Measurements from ENCODE around the gene OR5H2.

The OR5H2 gene

GRCh38 chr3:98322101-98322500, 39.8 kb downstream of the OR5H2 start:
- Mint-ChIP-seq H3K27me3 (peaks cover 2% of the 10 kb centered on the region), H3K4me1 (no peaks in the 10 kb centered on the region), H3K4me3 (no peak overlapping the region), H3K27ac (no peak overlapping the region), H3K9me3 (no peaks in the 10 kb centered on the region), H3K36me3 (no peaks in the 10 kb centered on the region)
- DNase-seq (ENCODE audit: low spot score in 2 of 2), result no peak
- ATAC-seq (ENCODE audit: low read depth), result no peak

GRCh38 chr3:98322686-98323085, 40.4 kb downstream of the OR5H2 start:
- no peak overlapping the region for H3K4me3 Mint-ChIP-seq
- no peak for DNase-seq (ENCODE audit: low spot score in 2 of 2)
- H3K27ac Mint-ChIP-seq, result no peak overlapping the region
- H3K9me3 Mint-ChIP-seq, result no peaks in the 10 kb centered on the region
- no peak for ATAC-seq (ENCODE audit: low read depth)
- peaks cover 2% of the 10 kb centered on the region for H3K27me3 Mint-ChIP-seq
- H3K36me3 Mint-ChIP-seq, result no peaks in the 10 kb centered on the region
- no peaks in the 10 kb centered on the region for H3K4me1 Mint-ChIP-seq

- Mint-ChIP-seq H3K27me3 (peaks cover 2% of the 10 kb centered on the region), H3K27ac (no peak overlapping the region), H3K9me3 (no peaks in the 10 kb centered on the region), H3K4me1 (no peaks in the 10 kb centered on the region), H3K4me3 (no peak overlapping the region), H3K36me3 (no peaks in the 10 kb centered on the region)
- ATAC-seq (ENCODE audit: low read depth) (no peak), DNase-seq (ENCODE audit: low spot score in 2 of 2) (no peak)
These were observed 41.1 kb downstream of the OR5H2 start for GRCh38 chr3:98323425-98323824.

GRCh38 chr3:98325055-98325454, 42.8 kb downstream of the OR5H2 start:
- Mint-ChIP-seq H3K4me3 (no peak overlapping the region), H3K36me3 (no peaks in the 10 kb centered on the region), H3K9me3 (no peaks in the 10 kb centered on the region), H3K27me3 (peaks cover 5% of the 10 kb centered on the region), H3K4me1 (peaks cover 4% of the 10 kb centered on the region), H3K27ac (no peak overlapping the region)
- ATAC-seq (ENCODE audit: low read depth), result no peak
- DNase-seq (ENCODE audit: low spot score in 2 of 2), result no peak

- DNase-seq (ENCODE audit: low spot score in 2 of 2), result no peak
- no peaks in the 10 kb centered on the region for H3K36me3 Mint-ChIP-seq
- H3K9me3 Mint-ChIP-seq, result no peaks in the 10 kb centered on the region
- H3K27ac Mint-ChIP-seq, result no peak overlapping the region
- H3K4me3 Mint-ChIP-seq, result no peak overlapping the region
- ATAC-seq (ENCODE audit: low read depth), result no peak
- peaks cover 6% of the 10 kb centered on the region for H3K27me3 Mint-ChIP-seq
- H3K4me1 Mint-ChIP-seq, result peaks cover 4% of the 10 kb centered on the region
These were observed 44.0 kb downstream of the OR5H2 start for GRCh38 chr3:98326105-98326893.

GRCh38 chr3:98326945-98327344, 44.6 kb downstream of the OR5H2 start:
- H3K27me3 Mint-ChIP-seq, result peaks cover 6% of the 10 kb centered on the region
- no peak overlapping the region for H3K4me3 Mint-ChIP-seq
- H3K9me3 Mint-ChIP-seq, result no peaks in the 10 kb centered on the region
- peaks cover 4% of the 10 kb centered on the region for H3K4me1 Mint-ChIP-seq
- H3K36me3 Mint-ChIP-seq, result no peaks in the 10 kb centered on the region
- no peak for ATAC-seq (ENCODE audit: low read depth)
- no peak overlapping the region for H3K27ac Mint-ChIP-seq
- DNase-seq (ENCODE audit: low spot score in 2 of 2), result no peak

- H3K4me1 Mint-ChIP-seq, result peaks cover 4% of the 10 kb centered on the region
- no peak overlapping the region for H3K27ac Mint-ChIP-seq
- H3K27me3 Mint-ChIP-seq, result peaks cover 9% of the 10 kb centered on the region
- no peak for DNase-seq (ENCODE audit: low spot score in 2 of 2)
- no peaks in the 10 kb centered on the region for H3K36me3 Mint-ChIP-seq
- H3K4me3 Mint-ChIP-seq, result no peak overlapping the region
- ATAC-seq (ENCODE audit: low read depth), result no peak
- H3K9me3 Mint-ChIP-seq, result no peaks in the 10 kb centered on the region
These were observed 46.6 kb downstream of the OR5H2 start for GRCh38 chr3:98328933-98329332.

- H3K27me3 Mint-ChIP-seq, result peaks cover 12% of the 10 kb centered on the region
- ATAC-seq (ENCODE audit: low read depth) (peak; percentile 45), DNase-seq (ENCODE audit: low spot score in 2 of 2) (peak in 1 of 2 donors; percentile 13)
- peaks cover 4% of the 10 kb centered on the region for H3K4me1 Mint-ChIP-seq
- H3K4me3 Mint-ChIP-seq, result no peak overlapping the region
- no peaks in the 10 kb centered on the region for H3K9me3 Mint-ChIP-seq
- no peaks in the 10 kb centered on the region for H3K36me3 Mint-ChIP-seq
- no peak overlapping the region for H3K27ac Mint-ChIP-seq
These were observed 47.3 kb downstream of the OR5H2 start for GRCh38 chr3:98329392-98330124.

- Mint-ChIP-seq H3K4me3 (no peak overlapping the region), H3K9me3 (no peaks in the 10 kb centered on the region), H3K4me1 (peaks cover 4% of the 10 kb centered on the region), H3K27ac (no peak overlapping the region), H3K36me3 (no peaks in the 10 kb centered on the region), H3K27me3 (peaks cover 10% of the 10 kb centered on the region)
- no peak for DNase-seq (ENCODE audit: low spot score in 2 of 2)
- ATAC-seq (ENCODE audit: low read depth), result no peak
These were observed 49.0 kb downstream of the OR5H2 start for GRCh38 chr3:98331329-98331728.

Data from memory B cell (primary cell).